Measurements from ENCODE around the gene AGAP1. TPM values are rescaled to one million over a fixed set of nuclear protein-coding genes. Genes with fewer than 3 reads are reported as not detected.

The AGAP1 gene
- total RNA-seq, 6 experiments from 2014 or later = 8.1 to 11.2 (median 9.8) TPM

GRCh38 chr2:235596272-235596671 lies 102.4 kb downstream of the AGAP1 start:
- no peaks in the 10 kb centered on the region for H3K9me3 ChIP-seq
- DNase-seq = no peak

DNA sequence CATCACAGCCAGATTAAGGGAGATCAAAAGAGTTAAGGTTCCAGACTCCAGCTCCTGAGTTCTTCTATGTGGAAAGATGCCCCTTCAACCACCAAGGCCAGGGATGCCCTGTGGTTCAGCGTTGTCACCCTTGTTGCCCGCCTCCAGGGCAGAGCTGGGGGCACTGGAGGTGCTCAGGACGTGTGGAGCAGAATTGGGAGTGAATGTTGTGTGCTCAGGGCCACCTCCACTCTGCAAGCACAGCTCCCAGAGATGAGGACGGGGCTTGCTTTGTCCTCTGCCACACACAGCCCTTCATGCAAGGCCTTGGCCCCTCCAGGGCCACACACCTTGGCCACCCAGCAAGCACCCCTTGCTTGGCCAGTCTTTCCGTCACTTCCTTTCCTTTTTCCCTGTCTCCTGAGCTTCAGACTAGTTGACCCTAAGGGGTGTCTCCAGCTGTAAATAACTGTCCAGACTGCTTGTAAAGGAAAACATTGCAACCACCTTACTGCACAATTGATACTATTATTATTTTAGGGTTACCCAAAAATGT lies 103.3 kb downstream of the AGAP1 start:
- Histone ChIP-seq H3K9me3 (no peaks in the 10 kb centered on the region), H3K27me3 (no peaks in the 10 kb centered on the region), H3K27ac (no peak overlapping the region), H3K4me3 (no peak overlapping the region), H3K36me3 (no peaks in the 10 kb centered on the region), H3K4me1 (no peaks in the 10 kb centered on the region)
- 90% methylated on average over 2 of the region's 5 CpGs for WGBS (ENCODE audit: insufficient coverage, low coverage, low lambda C conversion rate, missing lambda C conversion rate)
- no peak for ATAC-seq
- intact Hi-C loops (cut with DNase I) = loop anchor here (5.0 to 10.0 kb wide), 3 partner anchors 150 to 462 kb away; no protein-coding TSS in a partner anchor
- TF ChIP-seq POLR2A (IDR thresholded peaks at IDR 0.05) = no peak
- TF ChIP-seq, protein P1, sequence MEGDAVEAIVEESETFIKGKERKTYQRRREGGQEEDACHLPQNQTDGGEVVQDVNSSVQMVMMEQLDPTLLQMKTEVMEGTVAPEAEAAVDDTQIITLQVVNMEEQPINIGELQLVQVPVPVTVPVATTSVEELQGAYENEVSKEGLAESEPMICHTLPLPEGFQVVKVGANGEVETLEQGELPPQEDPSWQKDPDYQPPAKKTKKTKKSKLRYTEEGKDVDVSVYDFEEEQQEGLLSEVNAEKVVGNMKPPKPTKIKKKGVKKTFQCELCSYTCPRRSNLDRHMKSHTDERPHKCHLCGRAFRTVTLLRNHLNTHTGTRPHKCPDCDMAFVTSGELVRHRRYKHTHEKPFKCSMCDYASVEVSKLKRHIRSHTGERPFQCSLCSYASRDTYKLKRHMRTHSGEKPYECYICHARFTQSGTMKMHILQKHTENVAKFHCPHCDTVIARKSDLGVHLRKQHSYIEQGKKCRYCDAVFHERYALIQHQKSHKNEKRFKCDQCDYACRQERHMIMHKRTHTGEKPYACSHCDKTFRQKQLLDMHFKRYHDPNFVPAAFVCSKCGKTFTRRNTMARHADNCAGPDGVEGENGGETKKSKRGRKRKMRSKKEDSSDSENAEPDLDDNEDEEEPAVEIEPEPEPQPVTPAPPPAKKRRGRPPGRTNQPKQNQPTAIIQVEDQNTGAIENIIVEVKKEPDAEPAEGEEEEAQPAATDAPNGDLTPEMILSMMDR (IDR thresholded peaks at IDR 0.05) = no peak
- no peak for DNase-seq

More at GRCh38 chr2:235596272-235596671, 102.4 kb downstream of the AGAP1 start:
- intact Hi-C loops (cut with DNase I) = loop anchor here (5.0 to 10.0 kb wide), 3 partner anchors 151 to 461 kb away; no protein-coding TSS in a partner anchor
- no peak for TF ChIP-seq POLR2A (IDR thresholded peaks at IDR 0.05)
- TF ChIP-seq, protein P1 (IDR thresholded peaks at IDR 0.05) = no peak
- Histone ChIP-seq H3K27me3 (no peaks in the 10 kb centered on the region), H3K4me1 (no peaks in the 10 kb centered on the region), H3K36me3 (no peaks in the 10 kb centered on the region), H3K27ac (no peak overlapping the region), H3K4me3 (no peak overlapping the region)
- no peak for ATAC-seq
- WGBS (ENCODE audit: insufficient coverage, low coverage, low lambda C conversion rate, missing lambda C conversion rate) = 79% methylated on average over 2 of the region's 4 CpGs

- H3K4me3 ChIP-seq = no peak overlapping the region
- intact Hi-C loops (cut with DNase I) = loop anchor here (5.0 to 10.0 kb wide), 3 partner anchors 149 to 463 kb away; no protein-coding TSS in a partner anchor
- H3K9me3 ChIP-seq = no peaks in the 10 kb centered on the region
- H3K4me1 ChIP-seq = no peaks in the 10 kb centered on the region
- DNase-seq (no peak), ATAC-seq (no peak)
- H3K27me3 ChIP-seq = no peaks in the 10 kb centered on the region
- TF ChIP-seq, protein P1 (IDR thresholded peaks at IDR 0.05) = no peak
- no peak for TF ChIP-seq POLR2A (IDR thresholded peaks at IDR 0.05)
- H3K27ac ChIP-seq = no peak overlapping the region
- H3K36me3 ChIP-seq = no peaks in the 10 kb centered on the region
- 87% methylated on average over 19 of the region's 19 CpGs for WGBS (ENCODE audit: insufficient coverage, low coverage, low lambda C conversion rate, missing lambda C conversion rate)
Measured at GRCh38 chr2:235598026-235598425, 104.2 kb downstream of the AGAP1 start.

DNA sequence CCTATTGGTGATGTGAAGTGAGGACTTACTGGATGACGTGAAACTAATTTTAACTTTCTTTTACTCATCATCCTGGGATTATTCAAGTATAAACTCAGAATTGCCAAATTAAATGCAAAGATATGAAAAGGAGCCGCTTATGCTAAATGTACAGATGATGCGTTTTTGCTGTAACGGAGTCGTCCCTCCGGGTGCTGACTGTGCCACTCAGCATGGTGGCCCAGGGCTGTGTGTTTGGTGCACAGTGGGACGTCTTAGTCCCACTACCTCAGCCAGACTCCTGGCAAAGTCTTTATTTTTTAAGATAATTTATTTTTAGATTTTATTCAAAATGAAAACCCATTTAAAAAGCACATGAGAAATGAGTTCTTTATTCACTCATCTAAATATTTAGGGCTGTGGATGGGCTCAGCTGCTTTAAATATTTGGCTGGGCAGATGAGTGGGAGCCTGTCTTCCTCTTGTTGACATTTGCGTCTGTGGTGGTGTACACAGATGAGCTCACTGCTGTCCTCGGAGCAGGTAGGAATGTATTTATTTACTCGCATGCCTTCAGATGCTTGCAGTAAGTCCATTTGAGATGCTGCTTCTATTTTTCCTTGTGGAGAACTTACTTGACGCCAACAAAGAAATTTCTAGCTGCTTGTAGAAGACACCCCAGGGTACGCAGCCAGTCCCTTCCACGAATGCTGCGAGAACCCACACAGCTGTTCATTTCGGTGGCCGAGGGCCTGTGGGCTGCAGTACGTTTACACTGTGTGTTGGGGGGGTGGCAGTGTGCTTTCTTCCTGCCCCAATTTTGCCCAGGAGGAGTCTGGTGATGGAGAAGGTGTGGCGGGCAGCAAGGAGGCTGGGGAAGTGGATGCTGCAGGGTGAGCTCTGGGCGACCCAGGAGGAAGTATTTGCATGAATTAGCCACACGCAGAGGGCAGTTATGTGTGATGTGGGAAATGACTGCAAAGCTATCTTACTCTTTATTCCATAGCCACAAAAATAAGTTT lies 105.0 kb downstream of the AGAP1 start:
- TF ChIP-seq POLR2A (IDR thresholded peaks at IDR 0.05) = no peak
- TF ChIP-seq, protein P1 (IDR thresholded peaks at IDR 0.05) = no peak
- 82% methylated on average over 12 of the region's 20 CpGs for WGBS (ENCODE audit: insufficient coverage, low coverage, low lambda C conversion rate, missing lambda C conversion rate)
- H3K9me3 ChIP-seq = no peaks in the 10 kb centered on the region
- H3K4me3 ChIP-seq = no peak overlapping the region
- H3K27me3 ChIP-seq = no peaks in the 10 kb centered on the region
- no peaks in the 10 kb centered on the region for H3K4me1 ChIP-seq
- H3K27ac ChIP-seq = no peak overlapping the region
- no peaks in the 10 kb centered on the region for H3K36me3 ChIP-seq
- DNase-seq (no peak), ATAC-seq (peak in 1 of 4 donors; percentile 12)
- intact Hi-C loops (cut with DNase I) = loop anchor here (5.0 to 10.0 kb wide), 3 partner anchors 148 to 464 kb away; no protein-coding TSS in a partner anchor

All from right lobe of liver (tissue), 6 donors.